ENCODE results near the gene CSF1R. TPM values are rescaled to one million over a fixed set of nuclear protein-coding genes. Genes with fewer than 3 reads are reported as not detected.
"Not testable (repeated sequence)": the region's sequence is repeated elsewhere in the genome, so short reads cannot be mapped to it uniquely, and the experiment has no call there.

CSF1R gene
- polyA plus RNA-seq, 1 donor (not counting 4 experiments of a cell fraction or from before 2014, with no cell fraction given): not detected

- Histone ChIP-seq H3K9ac (ENCODE audit: control insufficient read depth, extremely low read depth, insufficient read depth, low read length) (no peak overlapping the region), H3K36me3 (ENCODE audit: control insufficient read depth in 2 of 2, extremely low read depth in 1 of 2, insufficient read depth in 2 of 2, low read length in 2 of 2) (no peaks in the 10 kb centered on the region), H3K4me1 (ENCODE audit: control insufficient read depth, extremely low read depth, insufficient read depth, low read length) (no peaks in the 10 kb centered on the region), H3K4me2 (ENCODE audit: control insufficient read depth, extremely low read depth, insufficient read depth, low read depth, low read length) (no peak overlapping the region), H3K27ac (ENCODE audit: control insufficient read depth, insufficient read depth, low read length) (no peak overlapping the region), H3K27me3 (ENCODE audit: control insufficient read depth, extremely low read depth, insufficient read depth, low read length) (peaks cover 35% of the 10 kb centered on the region), H3K79me2 (ENCODE audit: control insufficient read depth, insufficient read depth, low read length) (no peaks in the 10 kb centered on the region), H3K4me3 (ENCODE audit: control insufficient read depth in 2 of 3, extremely low read depth in 1 of 3, insufficient read depth in 2 of 3, low read depth in 1 of 3, low read length in 3 of 3) (no peak overlapping the region), H4K20me1 (ENCODE audit: control insufficient read depth, extremely low read depth, insufficient read depth, low read length) (no peaks in the 10 kb centered on the region), H3K9me1 (ENCODE audit: control insufficient read depth, extremely low read depth, insufficient read depth, low read length) (no peaks in the 10 kb centered on the region), H3K9me3 (ENCODE audit: control insufficient read depth, low read depth, low read length) (no peaks in the 10 kb centered on the region), H2AFZ (ENCODE audit: control insufficient read depth, low read length) (no peak overlapping the region)
- dilution Hi-C loops (cut with MboI; ENCODE audit: extremely low pct_ligation_motif_present, low sequenced_read_pairs): no loop called here
- no peak for TF ChIP-seq CTCF (optimal IDR thresholded peaks at IDR 0.05 in 1 of 3, IDR thresholded peaks at IDR 0.05 in 1 of 3, conservative IDR thresholded peaks at IDR 0.05 in 1 of 3; ENCODE audit: extremely low read depth in 1 of 3, insufficient read depth in 2 of 3, low read length in 3 of 3)
- no peak for TF ChIP-seq EZH2 (IDR thresholded peaks at IDR 0.05; ENCODE audit: low read length)
- no peak for FAIRE-seq
- DNase-seq (ENCODE audit: low read depth, low spot score): no peak
These were observed 1.0 kb downstream of the CSF1R start for GRCh38 chr5:150085191-150085912.

GRCh38 chr5:150084754-150085153 lies 1.6 kb downstream of the CSF1R start:
- H3K4me1 ChIP-seq (ENCODE audit: control insufficient read depth, extremely low read depth, insufficient read depth, low read length); H3K9me1 ChIP-seq (ENCODE audit: control insufficient read depth, extremely low read depth, insufficient read depth, low read length); H3K27ac ChIP-seq (ENCODE audit: control insufficient read depth, insufficient read depth, low read length); H3K4me3 ChIP-seq (ENCODE audit: control insufficient read depth in 2 of 3, extremely low read depth in 1 of 3, insufficient read depth in 2 of 3, low read depth in 1 of 3, low read length in 3 of 3); H3K4me2 ChIP-seq (ENCODE audit: control insufficient read depth, extremely low read depth, insufficient read depth, low read depth, low read length); H2AFZ ChIP-seq (ENCODE audit: control insufficient read depth, low read length); FAIRE-seq; H4K20me1 ChIP-seq (ENCODE audit: control insufficient read depth, extremely low read depth, insufficient read depth, low read length); H3K9ac ChIP-seq (ENCODE audit: control insufficient read depth, extremely low read depth, insufficient read depth, low read length); H3K36me3 ChIP-seq (ENCODE audit: control insufficient read depth in 2 of 2, extremely low read depth in 1 of 2, insufficient read depth in 2 of 2, low read length in 2 of 2); dilution Hi-C loops (cut with MboI; ENCODE audit: extremely low pct_ligation_motif_present, low sequenced_read_pairs); DNase-seq (ENCODE audit: low read depth, low spot score); H3K9me3 ChIP-seq (ENCODE audit: control insufficient read depth, low read depth, low read length); H3K79me2 ChIP-seq (ENCODE audit: control insufficient read depth, insufficient read depth, low read length): not testable (repeated sequence)
- H3K27me3 ChIP-seq (ENCODE audit: control insufficient read depth, extremely low read depth, insufficient read depth, low read length): peaks cover 35% of the 10 kb centered on the region

- Histone ChIP-seq H3K9me1 (ENCODE audit: control insufficient read depth, extremely low read depth, insufficient read depth, low read length) (no peaks in the 10 kb centered on the region), H3K27ac (ENCODE audit: control insufficient read depth, insufficient read depth, low read length) (no peak overlapping the region), H3K9ac (ENCODE audit: control insufficient read depth, extremely low read depth, insufficient read depth, low read length) (no peak overlapping the region), H3K36me3 (ENCODE audit: control insufficient read depth in 2 of 2, extremely low read depth in 1 of 2, insufficient read depth in 2 of 2, low read length in 2 of 2) (no peaks in the 10 kb centered on the region), H4K20me1 (ENCODE audit: control insufficient read depth, extremely low read depth, insufficient read depth, low read length) (no peaks in the 10 kb centered on the region), H3K9me3 (ENCODE audit: control insufficient read depth, low read depth, low read length) (no peaks in the 10 kb centered on the region), H3K27me3 (ENCODE audit: control insufficient read depth, extremely low read depth, insufficient read depth, low read length) (peaks cover 44% of the 10 kb centered on the region), H3K79me2 (ENCODE audit: control insufficient read depth, insufficient read depth, low read length) (no peaks in the 10 kb centered on the region), H2AFZ (ENCODE audit: control insufficient read depth, low read length) (no peak overlapping the region), H3K4me2 (ENCODE audit: control insufficient read depth, extremely low read depth, insufficient read depth, low read depth, low read length) (no peak overlapping the region), H3K4me3 (ENCODE audit: control insufficient read depth in 2 of 3, extremely low read depth in 1 of 3, insufficient read depth in 2 of 3, low read depth in 1 of 3, low read length in 3 of 3) (no peak overlapping the region), H3K4me1 (ENCODE audit: control insufficient read depth, extremely low read depth, insufficient read depth, low read length) (no peaks in the 10 kb centered on the region)
- DNase-seq (ENCODE audit: low read depth, low spot score): no peak
- FAIRE-seq: no peak
- no peak for TF ChIP-seq CTCF (optimal IDR thresholded peaks at IDR 0.05 in 1 of 3, IDR thresholded peaks at IDR 0.05 in 1 of 3, conservative IDR thresholded peaks at IDR 0.05 in 1 of 3; ENCODE audit: extremely low read depth in 1 of 3, insufficient read depth in 2 of 3, low read length in 3 of 3)
- TF ChIP-seq EZH2 (IDR thresholded peaks at IDR 0.05; ENCODE audit: low read length): no peak
- dilution Hi-C loops (cut with MboI; ENCODE audit: extremely low pct_ligation_motif_present, low sequenced_read_pairs): no loop called here
These were observed 3.5 kb downstream of the CSF1R start for GRCh38 chr5:150082889-150083288.
